ENCODE results near the gene WNT1. TPM values are rescaled to one million over a fixed set of nuclear protein-coding genes. Genes with fewer than 3 reads are reported as not detected.

The WNT1 gene
- total and polyA plus RNA-seq, 11 donors: 0.29 TPM; not detected in 10

- WGBS, 4 donors: 10 to 28% (median 18%) methylated on average over 25 to 50 of the region's 50 CpGs
- H3K4me1 ChIP-seq: peaks cover 7 to 58% (median 39%) of the 10 kb centered on the region in 12 donors
- intact Hi-C loops (cut with DNase I): no loop called here
- peaks cover 48 to 99% (median 95%) of the 10 kb centered on the region in 9 donors for H3K27me3 ChIP-seq
- H3K27ac ChIP-seq: no peak overlapping the region
- H3K36me3 ChIP-seq: no peaks in the 10 kb centered on the region
- ATAC-seq (peak in 2 of 4 donors; percentile 40 to 44), DNase-seq (peak in 4 of 5 donors; percentile 64 to 85 (median 66))
- no peaks in the 10 kb centered on the region for H3K9me3 ChIP-seq
- H3K4me3 ChIP-seq: peak overlapping the region in 11 of 12 donors; percentile 7 to 54 (median 40)
- TF ChIP-seq CTCF (IDR thresholded peaks at IDR 0.05) (peak; percentile 52 to 77 (median 62)), POLR2A (IDR thresholded peaks at IDR 0.05) (no peak)
Measured at GRCh38 chr12:48977290-48978281, 536 bp upstream of the WNT1 start.

GRCh38 chr12:48978741-48979601 lies 849 bp downstream of the WNT1 start:
- Histone ChIP-seq H3K4me1 (peaks cover 7 to 50% (median 39%) of the 10 kb centered on the region in 12 donors), H3K27me3 (peaks cover 42 to 96% (median 82%) of the 10 kb centered on the region in 9 donors), H3K27ac (no peak overlapping the region), H3K9me3 (no peaks in the 10 kb centered on the region), H3K4me3 (peak overlapping the region; percentile 22 to 54 (median 39)), H3K36me3 (no peaks in the 10 kb centered on the region)
- TF ChIP-seq CTCF (IDR thresholded peaks at IDR 0.05) (no peak), POLR2A (IDR thresholded peaks at IDR 0.05) (no peak)
- WGBS, 4 donors: 3 to 8% (median 3%) methylated on average over 17 to 45 of the region's 45 CpGs
- intact Hi-C loops (cut with DNase I): no loop called here
- DNase-seq (no peak), ATAC-seq (no peak)

GRCh38 chr12:48979602-48980388 lies 1.7 kb downstream of the WNT1 start:
- no peak for TF ChIP-seq POLR2A (IDR thresholded peaks at IDR 0.05)
- no peak for TF ChIP-seq CTCF (IDR thresholded peaks at IDR 0.05)
- ATAC-seq: peak in 3 of 4 donors; percentile 11 to 30 (median 24)
- H3K27me3 ChIP-seq: peaks cover 42 to 96% (median 75%) of the 10 kb centered on the region in 9 donors
- peak in 2 of 5 donors; percentile 36 to 72 for DNase-seq
- intact Hi-C loops (cut with DNase I): loop anchor here in 2 of 10 donors (10.0 kb wide), 1 partner anchor 125 kb away; the partner anchor contains the start of gene DDX23 (in 2 of the 2)
- peak overlapping the region in 1 of 12 donors; percentile 37 for H3K27ac ChIP-seq
- H3K4me3 ChIP-seq: peak overlapping the region; percentile 22 to 54 (median 39)
- no peaks in the 10 kb centered on the region for H3K9me3 ChIP-seq
- no peaks in the 10 kb centered on the region for H3K36me3 ChIP-seq
- WGBS, 4 donors: 1 to 3% (median 2%) methylated on average over 43 to 55 of the region's 55 CpGs
- H3K4me1 ChIP-seq: peaks cover 7 to 46% (median 37%) of the 10 kb centered on the region in 12 donors
